Measurements from ENCODE around the gene MCTP1. TPM values are rescaled to one million over a fixed set of nuclear protein-coding genes. Genes with fewer than 3 reads are reported as not detected.

The MCTP1 gene
- polyA plus RNA-seq, 1 donor (not counting 4 experiments of a cell fraction or from before 2014, with no cell fraction given) = 4.9 TPM

DNA sequence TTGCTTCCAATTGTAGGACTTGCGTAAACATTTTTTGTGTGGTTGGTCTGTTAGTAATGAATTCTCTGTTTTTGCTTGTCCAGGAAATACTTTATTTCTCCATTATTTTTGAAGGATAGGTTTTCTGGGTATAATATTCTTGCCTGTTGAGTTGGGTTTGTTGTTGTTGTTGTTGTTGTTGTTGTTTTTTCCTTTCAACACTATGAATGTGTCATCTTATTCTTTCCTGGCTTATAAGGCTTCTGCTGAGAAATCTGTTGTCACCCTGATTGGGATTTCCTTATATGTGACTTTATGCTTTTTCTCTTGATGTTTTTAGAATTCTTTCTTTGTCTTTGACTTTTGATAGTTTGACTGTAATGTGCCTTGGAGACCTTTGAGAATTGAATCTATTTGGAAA is 626.6 kb downstream of the MCTP1 start:
- H3K4me2 ChIP-seq (ENCODE audit: control insufficient read depth, extremely low read depth, insufficient read depth, low read depth, low read length) = no peak overlapping the region
- H4K20me1 ChIP-seq (ENCODE audit: control insufficient read depth, extremely low read depth, insufficient read depth, low read length) = no peaks in the 10 kb centered on the region
- H3K27ac ChIP-seq (ENCODE audit: control insufficient read depth, insufficient read depth, low read length) = no peak overlapping the region
- TF ChIP-seq, protein P1, sequence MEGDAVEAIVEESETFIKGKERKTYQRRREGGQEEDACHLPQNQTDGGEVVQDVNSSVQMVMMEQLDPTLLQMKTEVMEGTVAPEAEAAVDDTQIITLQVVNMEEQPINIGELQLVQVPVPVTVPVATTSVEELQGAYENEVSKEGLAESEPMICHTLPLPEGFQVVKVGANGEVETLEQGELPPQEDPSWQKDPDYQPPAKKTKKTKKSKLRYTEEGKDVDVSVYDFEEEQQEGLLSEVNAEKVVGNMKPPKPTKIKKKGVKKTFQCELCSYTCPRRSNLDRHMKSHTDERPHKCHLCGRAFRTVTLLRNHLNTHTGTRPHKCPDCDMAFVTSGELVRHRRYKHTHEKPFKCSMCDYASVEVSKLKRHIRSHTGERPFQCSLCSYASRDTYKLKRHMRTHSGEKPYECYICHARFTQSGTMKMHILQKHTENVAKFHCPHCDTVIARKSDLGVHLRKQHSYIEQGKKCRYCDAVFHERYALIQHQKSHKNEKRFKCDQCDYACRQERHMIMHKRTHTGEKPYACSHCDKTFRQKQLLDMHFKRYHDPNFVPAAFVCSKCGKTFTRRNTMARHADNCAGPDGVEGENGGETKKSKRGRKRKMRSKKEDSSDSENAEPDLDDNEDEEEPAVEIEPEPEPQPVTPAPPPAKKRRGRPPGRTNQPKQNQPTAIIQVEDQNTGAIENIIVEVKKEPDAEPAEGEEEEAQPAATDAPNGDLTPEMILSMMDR (optimal IDR thresholded peaks at IDR 0.05 in 1 of 3, IDR thresholded peaks at IDR 0.05 in 1 of 3, conservative IDR thresholded peaks at IDR 0.05 in 1 of 3; ENCODE audit: extremely low read depth in 1 of 3, insufficient read depth in 2 of 3, low read length in 3 of 3) = no peak
- TF ChIP-seq EZH2 (IDR thresholded peaks at IDR 0.05; ENCODE audit: low read length) = no peak
- no peaks in the 10 kb centered on the region for H3K9me3 ChIP-seq (ENCODE audit: control insufficient read depth, low read depth, low read length)
- no peaks in the 10 kb centered on the region for H3K9me1 ChIP-seq (ENCODE audit: control insufficient read depth, extremely low read depth, insufficient read depth, low read length)
- dilution Hi-C loops (cut with MboI; ENCODE audit: extremely low pct_ligation_motif_present, low sequenced_read_pairs) = no loop called here
- DNase-seq (ENCODE audit: low read depth, low spot score) (no peak), FAIRE-seq (no peak)
- H3K4me3 ChIP-seq (ENCODE audit: control insufficient read depth in 2 of 3, extremely low read depth in 1 of 3, insufficient read depth in 2 of 3, low read depth in 1 of 3, low read length in 3 of 3) = no peak overlapping the region
- H3K4me1 ChIP-seq (ENCODE audit: control insufficient read depth, extremely low read depth, insufficient read depth, low read length) = no peaks in the 10 kb centered on the region
- no peak overlapping the region for H3K9ac ChIP-seq (ENCODE audit: control insufficient read depth, extremely low read depth, insufficient read depth, low read length)
- no peaks in the 10 kb centered on the region for H3K27me3 ChIP-seq (ENCODE audit: control insufficient read depth, extremely low read depth, insufficient read depth, low read length)
- H3K79me2 ChIP-seq (ENCODE audit: control insufficient read depth, insufficient read depth, low read length) = peaks cover 6% of the 10 kb centered on the region
- H2AFZ ChIP-seq (ENCODE audit: control insufficient read depth, low read length) = no peak overlapping the region
- no peaks in the 10 kb centered on the region for H3K36me3 ChIP-seq (ENCODE audit: control insufficient read depth in 2 of 2, extremely low read depth in 1 of 2, insufficient read depth in 2 of 2, low read length in 2 of 2)

Small RNA genes lying within 50 kb of the gene (small RNA-seq; reads per million reads assigned to genes)
- gene RF02271 (ENCODE audit: insufficient read length in 3 of 3, low read depth in 3 of 3, low replicate concordance in 1 of 3) = 0 reads per million in 3 experiments

Other genes starting within 250 kb of the MCTP1 start
- gene FAM81B, start 106.3 kb upstream of the MCTP1 start, polyA plus RNA-seq = not detected in 3 replicates